Subcutaneous abdominal adipose tissue (tissue), 5 donors: ENCODE measurements around the gene CDK10.

Source experiments
- H3K27ac ChIP-seq: one replicate; pipeline ENCODE4 v1.7.0; 2013; ENCODE audit warnings: low read depth, mild to moderate bottlenecking, inconsistent platforms, low read length, moderate library complexity
- H3K27me3 ChIP-seq, 5 donors: one replicate each; pipeline ENCODE4 v1.7.0; 2013; ENCODE audit warnings: low read length in 5 of 5, inconsistent platforms in 1 of 5; ENCODE audit not compliant: control insufficient read depth in 5 of 5, insufficient read depth in 4 of 5
- H3K36me3 ChIP-seq, 5 donors: one replicate each; pipeline ENCODE4 v1.7.0; 2013; ENCODE audit warnings: low read length in 5 of 5; ENCODE audit not compliant: control insufficient read depth in 5 of 5, insufficient read depth in 5 of 5
- H3K4me1 ChIP-seq, 5 donors: one replicate each; pipeline ENCODE4 v1.7.0; 2013; ENCODE audit warnings: low read length in 5 of 5, mild to moderate bottlenecking in 3 of 5, moderate library complexity in 1 of 5; ENCODE audit not compliant: control insufficient read depth in 5 of 5, insufficient read depth in 5 of 5
- H3K4me3 ChIP-seq, 5 donors: one replicate each; pipeline ENCODE4 v1.7.0; 2013; ENCODE audit warnings: low read length in 5 of 5, low read depth in 1 of 5
- H3K9ac ChIP-seq, 5 donors: one replicate each; pipeline ENCODE4 v1.7.0; 2013; ENCODE audit warnings: low read length in 5 of 5, mild to moderate bottlenecking in 4 of 5, moderate library complexity in 3 of 5
- H3K9me3 ChIP-seq, 5 donors: one replicate each; pipeline ENCODE4 v1.7.0; 2013; ENCODE audit warnings: low read length in 5 of 5; ENCODE audit not compliant: control insufficient read depth in 5 of 5
- donor health status: healthy.
- donor health status: healthy.
- donor health status: healthy.
- donor health status: healthy.
- donor health status: healthy.

Gene CDK10, protein sequence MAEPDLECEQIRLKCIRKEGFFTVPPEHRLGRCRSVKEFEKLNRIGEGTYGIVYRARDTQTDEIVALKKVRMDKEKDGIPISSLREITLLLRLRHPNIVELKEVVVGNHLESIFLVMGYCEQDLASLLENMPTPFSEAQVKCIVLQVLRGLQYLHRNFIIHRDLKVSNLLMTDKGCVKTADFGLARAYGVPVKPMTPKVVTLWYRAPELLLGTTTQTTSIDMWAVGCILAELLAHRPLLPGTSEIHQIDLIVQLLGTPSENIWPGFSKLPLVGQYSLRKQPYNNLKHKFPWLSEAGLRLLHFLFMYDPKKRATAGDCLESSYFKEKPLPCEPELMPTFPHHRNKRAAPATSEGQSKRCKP

DNA sequence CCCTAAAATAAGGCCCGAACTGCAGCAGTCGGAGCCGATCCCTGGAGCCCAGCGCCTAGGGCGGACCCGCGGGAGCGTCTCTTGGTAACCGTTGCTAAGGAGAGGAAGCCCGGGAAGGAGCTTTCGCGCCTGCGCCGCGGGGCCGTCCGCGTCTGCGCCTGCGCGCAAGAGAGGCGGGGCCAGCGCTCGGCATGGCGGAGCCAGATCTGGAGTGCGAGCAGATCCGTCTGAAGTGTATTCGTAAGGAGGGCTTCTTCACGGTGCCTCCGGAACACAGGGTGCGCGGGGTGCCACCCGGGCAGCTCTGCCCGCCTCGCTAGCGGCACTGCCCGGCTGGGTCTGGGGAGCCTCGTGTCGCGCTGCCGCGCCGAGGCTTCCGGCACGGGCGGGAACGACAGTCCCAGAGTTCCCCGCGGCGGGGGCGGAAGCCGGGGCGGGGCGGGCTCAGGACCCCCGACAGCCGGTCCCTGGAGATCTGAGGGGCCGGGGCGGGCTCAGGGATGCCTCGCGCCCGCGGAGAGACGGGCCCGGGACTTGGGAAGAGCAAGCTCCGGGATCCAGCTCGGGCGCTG, at the start of gene CDK10:
Gene CDK10, plus strand, starts transcription at position 170 of the 572 bp plus-strand sequence. Its CDS starts 22 bp downstream, at position 192.
- Histone ChIP-seq H3K9me3 (peaks cover 0 to 5% (median 0%) of the 10 kb centered on the region in 5 donors), H3K4me3 (peak within 1 kb of the TSS; percentile 80 to 90 (median 87)), H3K4me1 (peaks cover 0 to 13% (median 10%) of the 10 kb centered on the region in 5 donors), H3K9ac (peak within 1 kb of the TSS; percentile 48 to 92 (median 78)), H3K36me3 (peaks cover 0 to 19% (median 13%) of the 10 kb centered on the region in 5 donors), H3K27me3 (no peaks in the 10 kb centered on the region), H3K27ac (peak within 1 kb of the TSS; percentile 76)

DNA sequence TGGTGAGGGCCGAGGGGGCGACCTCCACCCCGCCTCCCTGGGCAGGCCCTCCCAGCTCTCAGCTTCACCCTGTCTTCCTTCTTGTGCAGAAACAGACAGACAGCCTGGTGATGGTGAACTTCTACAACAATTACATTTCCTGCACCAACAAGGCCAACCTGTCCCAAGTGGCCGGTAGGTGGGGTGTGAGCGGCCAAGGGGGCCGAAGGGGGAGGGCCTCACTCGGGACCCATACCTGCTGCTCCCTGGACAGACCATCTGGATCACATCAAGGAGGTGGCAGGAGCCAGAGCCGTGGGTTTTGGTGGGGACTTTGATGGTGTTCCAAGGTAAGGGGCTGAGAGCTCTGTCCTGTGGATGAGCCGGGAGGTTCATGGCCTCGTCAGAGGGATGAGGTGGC, 49.1 kb upstream of the CDK10 start:
- Histone ChIP-seq H3K9ac (no peak overlapping the region), H3K4me3 (no peak overlapping the region), H3K9me3 (peaks cover 0 to 3% (median 0%) of the 10 kb centered on the region in 5 donors), H3K36me3 (no peaks in the 10 kb centered on the region), H3K4me1 (peaks cover 0 to 17% (median 11%) of the 10 kb centered on the region in 5 donors), H3K27me3 (peaks cover 15 to 33% (median 29%) of the 10 kb centered on the region in 5 donors), H3K27ac (no peak overlapping the region)

DNA sequence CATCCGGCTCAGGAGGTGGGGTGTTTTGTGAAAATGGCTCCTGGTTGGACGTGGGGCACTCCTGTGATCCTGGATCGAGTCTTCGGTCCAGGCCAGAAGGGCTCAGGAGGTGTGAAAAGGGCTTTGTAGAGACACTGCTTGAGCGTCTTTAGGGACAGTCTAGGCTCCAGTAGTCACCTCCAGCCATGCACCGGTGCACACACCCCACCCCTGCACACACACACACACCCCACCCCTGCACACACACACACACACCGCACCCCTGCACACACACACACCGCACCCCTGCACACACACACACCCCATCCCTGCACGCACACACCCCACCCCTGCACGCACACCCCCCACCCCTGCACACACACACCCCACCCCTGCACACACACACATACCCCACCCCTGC, 48.0 kb upstream of the CDK10 start:
- Histone ChIP-seq H3K9me3 (peaks cover 0 to 3% (median 0%) of the 10 kb centered on the region in 5 donors), H3K4me1 (peaks cover 0 to 17% (median 11%) of the 10 kb centered on the region in 5 donors), H3K27ac (no peak overlapping the region)

DNA sequence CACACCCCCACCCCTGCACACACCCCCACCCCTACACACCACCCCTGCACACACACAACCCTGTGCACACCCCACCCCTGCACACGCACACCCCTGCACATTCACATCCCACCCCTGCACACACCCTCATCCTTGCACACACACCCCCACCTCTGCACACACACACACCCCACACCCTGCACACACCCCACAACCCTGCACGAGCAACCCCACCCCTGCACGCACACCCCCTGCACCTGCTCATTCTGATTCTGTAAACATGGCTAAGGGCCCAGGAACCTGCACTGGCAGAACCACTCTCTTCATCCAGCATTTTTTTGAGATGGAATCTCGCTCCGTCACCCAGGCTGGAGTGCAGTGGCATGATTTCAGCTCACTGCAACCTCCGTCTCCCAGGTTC, 47.1 kb upstream of the CDK10 start:
- peaks cover 4 to 21% (median 18%) of the 10 kb centered on the region in 5 donors for H3K27me3 ChIP-seq
- H3K4me1 ChIP-seq, result peaks cover 0 to 17% (median 11%) of the 10 kb centered on the region in 5 donors
- peaks cover 0 to 3% (median 0%) of the 10 kb centered on the region in 5 donors for H3K9me3 ChIP-seq
- no peak overlapping the region for H3K4me3 ChIP-seq
- no peak overlapping the region for H3K27ac ChIP-seq
- H3K9ac ChIP-seq, result no peak overlapping the region
- H3K36me3 ChIP-seq, result peaks cover 0 to 4% (median under 1%) of the 10 kb centered on the region in 5 donors

More for the DNA sequence above, 48.0 kb upstream of the CDK10 start:
- Histone ChIP-seq H3K36me3 (no peaks in the 10 kb centered on the region), H3K9ac (no peak overlapping the region), H3K4me3 (no peak overlapping the region), H3K27me3 (peaks cover 9 to 23% (median 19%) of the 10 kb centered on the region in 5 donors)

DNA sequence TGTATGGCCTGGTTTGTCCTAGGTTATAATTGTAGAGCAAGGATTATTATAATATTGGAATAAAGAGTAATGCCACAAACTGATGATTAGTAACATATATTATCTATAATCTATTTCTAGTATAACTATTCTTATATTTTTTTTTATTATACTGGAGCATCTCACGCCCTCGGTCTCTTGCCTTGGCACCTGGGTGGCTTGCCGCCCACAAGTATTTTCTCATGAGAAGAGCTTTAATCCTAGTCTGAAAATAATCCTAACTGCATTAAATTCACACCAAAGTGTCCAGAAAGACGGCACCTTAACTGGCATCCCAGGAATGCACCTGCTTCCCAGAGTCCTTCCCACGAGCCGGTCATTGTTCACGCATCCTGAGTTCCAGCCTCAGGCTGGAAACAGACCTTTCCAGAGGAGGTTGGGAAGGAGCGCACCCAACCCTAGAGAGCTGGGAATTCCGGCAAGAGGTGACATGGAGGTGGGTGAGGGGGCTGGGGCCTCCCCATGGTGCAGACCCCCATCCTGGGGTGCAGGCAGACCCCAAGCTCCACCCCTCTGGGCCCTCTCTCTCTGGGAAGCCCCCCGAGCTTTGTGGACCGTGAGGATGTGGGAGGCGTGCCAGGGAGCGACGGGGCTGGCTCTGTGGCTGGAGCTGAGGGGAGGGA, 44.9 kb upstream of the CDK10 start:
- peak overlapping the region in 2 of 5 donors; percentile 49 to 60 for H3K4me3 ChIP-seq

DNA sequence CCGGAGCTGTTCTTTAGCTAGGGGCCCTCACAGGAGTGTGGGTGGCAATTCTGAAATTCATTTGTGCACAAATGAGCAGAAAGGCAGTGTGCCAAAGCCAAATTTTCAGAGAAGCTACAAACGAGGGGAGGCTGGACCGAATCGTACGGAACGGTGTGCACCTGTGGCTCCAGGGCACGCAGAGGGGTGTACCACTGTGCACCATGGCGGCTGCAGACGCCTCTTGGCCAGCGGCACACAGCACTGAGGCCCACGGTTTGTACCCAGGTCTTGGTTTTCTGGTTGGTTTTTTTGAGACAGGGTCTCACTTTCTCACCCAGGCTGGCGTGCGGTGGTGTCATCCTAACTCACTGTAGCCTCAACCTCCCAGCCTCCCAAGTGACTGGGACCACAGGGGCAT, 43.9 kb upstream of the CDK10 start:
- Histone ChIP-seq H3K27ac (no peak overlapping the region), H3K36me3 (peaks cover 0 to 34% (median 31%) of the 10 kb centered on the region in 5 donors), H3K9me3 (no peaks in the 10 kb centered on the region), H3K4me3 (no peak overlapping the region), H3K4me1 (peaks cover 0 to 19% (median 11%) of the 10 kb centered on the region in 5 donors), H3K27me3 (peaks cover 0 to 5% (median 0%) of the 10 kb centered on the region in 5 donors), H3K9ac (no peak overlapping the region)

More for the DNA sequence above, 44.9 kb upstream of the CDK10 start:
- Histone ChIP-seq H3K36me3 (peaks cover 0 to 26% (median 23%) of the 10 kb centered on the region in 5 donors), H3K27ac (no peak overlapping the region), H3K9ac (peak overlapping the region in 1 of 5 donors; percentile 17), H3K9me3 (no peaks in the 10 kb centered on the region), H3K27me3 (peaks cover 0 to 13% (median 8%) of the 10 kb centered on the region in 5 donors), H3K4me1 (peaks cover 0 to 19% (median 11%) of the 10 kb centered on the region in 5 donors)

DNA sequence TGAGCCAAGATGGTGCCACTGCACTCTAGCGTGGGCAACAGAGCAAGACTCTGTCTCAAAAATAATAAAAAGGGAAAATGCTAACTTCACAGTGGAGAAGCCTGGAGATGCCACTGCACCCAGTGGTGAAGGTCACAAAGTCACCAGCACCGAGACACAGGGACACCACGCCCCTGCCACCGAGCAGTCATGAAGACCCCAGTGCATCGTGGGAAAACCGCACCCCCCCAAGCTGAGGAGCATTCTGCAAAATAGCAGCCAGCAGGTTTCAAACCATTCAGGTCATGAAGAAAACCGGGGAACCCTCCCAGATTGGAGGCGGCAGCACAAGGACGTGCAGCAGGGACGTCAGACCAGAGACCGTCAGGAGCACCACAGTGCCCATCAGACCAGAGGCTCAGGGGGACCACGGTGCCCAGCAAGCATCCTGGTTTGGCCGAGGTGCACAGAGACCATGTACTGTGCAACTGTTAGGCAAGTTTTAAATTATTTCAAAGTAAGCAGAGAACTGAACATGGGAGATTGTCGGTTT, 42.7 kb upstream of the CDK10 start:
- H3K36me3 ChIP-seq, result peaks cover 0 to 38% (median 36%) of the 10 kb centered on the region in 5 donors
- no peak overlapping the region for H3K9ac ChIP-seq

DNA sequence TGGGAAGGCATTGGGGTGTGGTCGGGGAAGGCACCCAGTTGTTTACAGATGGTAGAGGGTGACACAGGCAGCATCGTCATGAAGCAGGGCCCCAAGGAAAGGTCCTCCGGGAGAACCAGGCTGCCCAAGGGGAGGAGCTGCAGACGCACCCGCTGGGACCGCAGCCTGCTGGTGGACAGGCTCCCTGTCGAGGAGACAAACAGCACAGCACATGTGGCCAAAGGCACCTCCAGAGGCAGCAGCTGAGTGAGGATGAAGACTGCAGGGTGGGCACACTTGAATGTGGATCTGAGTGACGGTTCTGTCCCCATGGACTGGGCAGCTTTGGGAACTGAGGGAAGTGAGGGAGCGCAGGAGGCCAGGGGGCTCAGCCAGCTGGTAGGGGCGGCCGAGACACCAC, 41.4 kb upstream of the CDK10 start:
- H3K4me1 ChIP-seq, result peaks cover 0 to 18% (median 10%) of the 10 kb centered on the region in 5 donors

More for the DNA sequence above, 42.7 kb upstream of the CDK10 start:
- H3K27me3 ChIP-seq, result peaks cover 0 to 3% (median 0%) of the 10 kb centered on the region in 5 donors
- no peak overlapping the region for H3K4me3 ChIP-seq
- no peak overlapping the region for H3K27ac ChIP-seq
- H3K4me1 ChIP-seq, result peaks cover 0 to 19% (median 11%) of the 10 kb centered on the region in 5 donors
- no peaks in the 10 kb centered on the region for H3K9me3 ChIP-seq

DNA sequence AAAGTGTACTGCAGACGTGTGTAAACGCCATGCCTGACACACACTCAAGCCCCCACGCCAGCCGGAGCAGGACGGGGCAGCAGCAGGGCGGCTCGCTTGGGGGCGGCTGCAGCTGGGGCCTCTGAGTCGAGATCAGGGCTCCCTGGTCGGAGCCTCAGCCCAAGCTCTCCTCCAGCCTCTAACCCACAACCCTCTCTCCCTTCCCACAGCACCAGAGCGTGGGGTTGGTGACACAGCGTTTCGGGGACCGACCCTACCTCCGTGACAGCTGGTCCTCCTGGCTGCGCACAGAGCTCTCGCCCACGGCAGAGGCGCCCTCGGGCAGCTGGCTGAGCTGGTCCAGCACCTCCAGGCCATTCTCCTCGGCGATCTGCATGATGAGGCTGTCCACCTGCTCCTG, 40.2 kb upstream of the CDK10 start:
- H3K27ac ChIP-seq, result no peak overlapping the region
- peaks cover 0 to 6% (median 0%) of the 10 kb centered on the region in 5 donors for H3K4me1 ChIP-seq
- peaks cover 0 to 56% (median 43%) of the 10 kb centered on the region in 5 donors for H3K36me3 ChIP-seq
- H3K27me3 ChIP-seq, result peaks cover 0 to 3% (median 0%) of the 10 kb centered on the region in 5 donors
- no peaks in the 10 kb centered on the region for H3K9me3 ChIP-seq
- H3K4me3 ChIP-seq, result no peak overlapping the region
- no peak overlapping the region for H3K9ac ChIP-seq

More for the DNA sequence above, 41.4 kb upstream of the CDK10 start:
- H3K9me3 ChIP-seq, result no peaks in the 10 kb centered on the region
- H3K36me3 ChIP-seq, result peaks cover 0 to 47% (median 37%) of the 10 kb centered on the region in 5 donors
- no peak overlapping the region for H3K4me3 ChIP-seq
- no peak overlapping the region for H3K9ac ChIP-seq
- peaks cover 0 to 3% (median 0%) of the 10 kb centered on the region in 5 donors for H3K27me3 ChIP-seq
- no peak overlapping the region for H3K27ac ChIP-seq
